ENCODE measurements around the gene CCDC33.

Gene CCDC33

GRCh38 chr15:74274470-74275038 is 38.4 kb downstream of the CCDC33 start:
- Histone ChIP-seq H3K9ac (ENCODE audit: low read depth, low read length) (no peak overlapping the region), H3K36me3 (ENCODE audit: insufficient read depth, low read length) (no peaks in the 10 kb centered on the region), H3K79me2 (ENCODE audit: insufficient read depth, low read length) (no peaks in the 10 kb centered on the region), H4K20me1 (ENCODE audit: insufficient read depth, low read length) (no peaks in the 10 kb centered on the region; the same call in 1 of the 2 replicates), H2AFZ (ENCODE audit: low read depth, low read length) (no peak overlapping the region), H3K27ac (ENCODE audit: low read length) (no peak overlapping the region), H3K4me2 (ENCODE audit: insufficient read depth, low read length) (no peak overlapping the region), H3K4me3 (ENCODE audit: low read depth in 1 of 2, low read length in 2 of 2) (no peak overlapping the region), H3K27me3 (ENCODE audit: insufficient read depth, low read length, poor library complexity) (peaks cover 4% of the 10 kb centered on the region), H3K4me1 (ENCODE audit: insufficient read depth, low read length) (no peaks in the 10 kb centered on the region), H3K9me3 (ENCODE audit: insufficient read depth, low read length, severe bottlenecking) (no peaks in the 10 kb centered on the region)
- ATAC-seq (ENCODE audit: insufficient read depth, low read depth) (no peak), DNase-seq (no peak)
- TF ChIP-seq, protein P1, sequence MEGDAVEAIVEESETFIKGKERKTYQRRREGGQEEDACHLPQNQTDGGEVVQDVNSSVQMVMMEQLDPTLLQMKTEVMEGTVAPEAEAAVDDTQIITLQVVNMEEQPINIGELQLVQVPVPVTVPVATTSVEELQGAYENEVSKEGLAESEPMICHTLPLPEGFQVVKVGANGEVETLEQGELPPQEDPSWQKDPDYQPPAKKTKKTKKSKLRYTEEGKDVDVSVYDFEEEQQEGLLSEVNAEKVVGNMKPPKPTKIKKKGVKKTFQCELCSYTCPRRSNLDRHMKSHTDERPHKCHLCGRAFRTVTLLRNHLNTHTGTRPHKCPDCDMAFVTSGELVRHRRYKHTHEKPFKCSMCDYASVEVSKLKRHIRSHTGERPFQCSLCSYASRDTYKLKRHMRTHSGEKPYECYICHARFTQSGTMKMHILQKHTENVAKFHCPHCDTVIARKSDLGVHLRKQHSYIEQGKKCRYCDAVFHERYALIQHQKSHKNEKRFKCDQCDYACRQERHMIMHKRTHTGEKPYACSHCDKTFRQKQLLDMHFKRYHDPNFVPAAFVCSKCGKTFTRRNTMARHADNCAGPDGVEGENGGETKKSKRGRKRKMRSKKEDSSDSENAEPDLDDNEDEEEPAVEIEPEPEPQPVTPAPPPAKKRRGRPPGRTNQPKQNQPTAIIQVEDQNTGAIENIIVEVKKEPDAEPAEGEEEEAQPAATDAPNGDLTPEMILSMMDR (IDR thresholded peaks at IDR 0.05; ENCODE audit: borderline replicate concordance, extremely low read depth, low read length, poor library complexity, severe bottlenecking): no peak

GRCh38 chr15:74275957-74276356 is 39.8 kb downstream of the CCDC33 start:
- Histone ChIP-seq H4K20me1 (ENCODE audit: insufficient read depth, low read length) (no peaks in the 10 kb centered on the region; the same call in 1 of the 2 replicates), H3K4me1 (ENCODE audit: insufficient read depth, low read length) (no peaks in the 10 kb centered on the region), H3K4me3 (ENCODE audit: low read depth in 1 of 2, low read length in 2 of 2) (no peak overlapping the region), H3K4me2 (ENCODE audit: insufficient read depth, low read length) (no peak overlapping the region), H3K27me3 (ENCODE audit: insufficient read depth, low read length, poor library complexity) (no peaks in the 10 kb centered on the region), H3K27ac (ENCODE audit: low read length) (no peak overlapping the region), H3K9ac (ENCODE audit: low read depth, low read length) (no peak overlapping the region), H3K9me3 (ENCODE audit: insufficient read depth, low read length, severe bottlenecking) (no peaks in the 10 kb centered on the region), H3K36me3 (ENCODE audit: insufficient read depth, low read length) (no peaks in the 10 kb centered on the region), H3K79me2 (ENCODE audit: insufficient read depth, low read length) (no peaks in the 10 kb centered on the region), H2AFZ (ENCODE audit: low read depth, low read length) (no peak overlapping the region)
- DNase-seq (peak; percentile 9), ATAC-seq (ENCODE audit: insufficient read depth, low read depth) (0 out of 3 replicates have a peak, but pooled peaks have one; percentile 40)
- TF ChIP-seq, protein P1 (IDR thresholded peaks at IDR 0.05; ENCODE audit: borderline replicate concordance, extremely low read depth, low read length, poor library complexity, severe bottlenecking): no peak
- TF ChIP-seq EZH2 (IDR thresholded peaks at IDR 0.05; ENCODE audit: borderline replicate concordance, low read depth, low read length, severe bottlenecking): no peak

DNA sequence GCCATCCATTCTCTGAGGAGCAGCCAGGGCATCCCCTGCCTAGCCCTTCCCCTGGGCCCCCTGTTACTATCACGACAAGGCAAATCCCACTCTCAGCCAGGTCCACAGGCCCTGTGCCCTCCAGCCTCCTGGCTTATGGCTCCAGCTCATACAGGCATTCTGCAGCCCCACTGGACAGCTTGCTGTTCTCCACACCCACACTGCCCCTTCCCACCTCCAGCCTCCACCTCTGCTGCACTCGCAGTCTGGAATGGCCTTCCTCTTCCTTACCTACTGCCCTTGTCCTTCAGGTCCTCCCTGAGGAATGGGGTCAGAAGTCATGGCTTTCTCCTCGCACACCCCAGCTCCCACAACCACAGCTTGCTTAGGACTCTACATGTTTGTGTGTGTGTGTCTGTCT is 40.4 kb downstream of the CCDC33 start:
- ATAC-seq (ENCODE audit: insufficient read depth, low read depth): no peak
- no peaks in the 10 kb centered on the region for H3K4me1 ChIP-seq (ENCODE audit: insufficient read depth, low read length)
- H3K4me3 ChIP-seq (ENCODE audit: low read depth in 1 of 2, low read length in 2 of 2): no peak overlapping the region
- no peaks in the 10 kb centered on the region for H3K36me3 ChIP-seq (ENCODE audit: insufficient read depth, low read length)
- H3K9me3 ChIP-seq (ENCODE audit: insufficient read depth, low read length, severe bottlenecking): no peaks in the 10 kb centered on the region
- TF ChIP-seq EZH2 (IDR thresholded peaks at IDR 0.05; ENCODE audit: borderline replicate concordance, low read depth, low read length, severe bottlenecking): no peak
- TF ChIP-seq, protein P1 (IDR thresholded peaks at IDR 0.05; ENCODE audit: borderline replicate concordance, extremely low read depth, low read length, poor library complexity, severe bottlenecking): no peak
- no peak overlapping the region for H3K4me2 ChIP-seq (ENCODE audit: insufficient read depth, low read length)
- H3K27me3 ChIP-seq (ENCODE audit: insufficient read depth, low read length, poor library complexity): no peaks in the 10 kb centered on the region
- H2AFZ ChIP-seq (ENCODE audit: low read depth, low read length): no peak overlapping the region
- DNase-seq: no peak
- no peak overlapping the region for H3K9ac ChIP-seq (ENCODE audit: low read depth, low read length)
- peaks cover under 1% of the 10 kb centered on the region; the same call in 1 of the 2 replicates for H4K20me1 ChIP-seq (ENCODE audit: insufficient read depth, low read length)
- no peaks in the 10 kb centered on the region for H3K79me2 ChIP-seq (ENCODE audit: insufficient read depth, low read length)
- H3K27ac ChIP-seq (ENCODE audit: low read length): no peak overlapping the region

Measured in DND-41 (cell line).